Activated CD4-positive, alpha-beta T cell treated with anti-CD3 and anti-CD28 coated beads, Interleukin-2, Interleukin-4, amounts not matched to agents 100 ng/mL and 50 ng/mL, durations not matched to agents 16 hours and 8 hours (primary cell): ENCODE data around the gene VSX1.

Experiments used
- DNase-seq: peaks from one replicate; pipeline ENCODE4 v3.0.0-alpha.2; 2020; ENCODE audit warnings: low spot score

VSX1 gene

DNA sequence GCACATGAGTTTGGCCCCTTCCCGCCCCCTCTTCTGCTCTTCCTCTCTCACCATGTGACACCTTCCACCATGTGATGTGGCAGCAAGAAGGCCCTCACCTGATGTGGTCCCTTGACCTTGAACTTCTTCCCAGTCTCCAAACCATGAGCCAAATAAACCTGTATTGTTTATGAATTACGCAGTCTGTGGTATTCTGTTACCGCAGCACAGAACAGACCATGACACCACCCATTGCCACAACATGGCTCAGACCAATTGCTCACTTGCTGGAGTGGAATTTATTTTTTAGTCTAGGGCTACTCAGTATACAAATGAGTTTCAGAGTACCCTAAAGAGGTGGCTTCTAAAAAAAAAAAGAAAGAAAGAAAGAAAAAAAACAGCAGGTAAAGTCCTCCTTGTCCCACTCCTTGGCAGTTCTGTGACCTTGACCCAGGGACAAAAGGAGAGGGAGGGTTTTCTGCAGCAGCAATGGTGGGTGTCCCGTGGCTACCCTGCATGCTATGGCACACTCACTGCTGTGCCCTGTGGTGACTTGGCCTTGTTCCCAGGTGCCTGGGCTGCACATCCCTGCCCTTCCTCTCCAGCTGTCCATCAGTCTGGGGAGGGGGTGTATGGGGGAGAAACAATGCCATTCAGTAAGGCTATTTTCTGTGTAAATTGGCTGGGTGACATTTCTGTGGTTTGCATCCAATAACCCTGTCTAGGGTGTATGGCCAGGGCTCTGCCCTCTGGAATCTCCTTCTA is 5.4 kb upstream of the VSX1 start:
- DNase-seq, result no peak

DNA sequence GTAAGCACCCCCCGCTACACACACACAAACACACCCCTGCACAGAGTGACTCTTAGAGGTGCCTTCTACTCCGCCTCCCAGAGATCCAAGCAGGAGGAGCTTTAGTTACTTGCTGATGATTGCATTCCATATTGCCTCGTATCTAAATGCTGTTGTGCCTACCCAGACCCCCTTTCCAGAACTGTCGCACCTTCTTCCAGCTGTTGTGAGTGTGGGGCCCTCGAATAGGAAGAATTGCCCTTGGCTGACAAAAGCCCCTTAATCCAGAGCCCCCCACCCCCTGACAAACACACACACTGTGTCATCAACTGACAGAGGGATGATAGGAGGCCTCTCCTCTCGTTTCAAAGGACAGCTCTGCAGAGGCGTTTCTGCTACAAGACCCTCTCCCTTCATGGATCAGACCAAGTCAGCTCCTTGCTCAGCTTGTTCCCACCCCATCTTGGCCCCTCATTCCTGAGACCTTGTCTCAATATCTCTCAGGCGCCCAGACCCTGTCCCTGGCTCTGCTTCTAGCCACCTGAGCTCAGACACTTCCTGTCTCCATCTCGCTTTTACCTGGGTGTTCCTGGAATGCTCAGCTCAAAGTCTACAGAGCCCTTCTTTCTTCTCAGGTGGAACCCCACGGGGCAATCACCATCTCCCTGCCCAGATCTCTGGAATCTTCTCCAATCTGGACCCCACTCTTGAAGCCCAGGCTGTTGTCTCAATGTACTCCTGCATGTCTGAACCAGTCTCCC is 4.0 kb upstream of the VSX1 start:
- DNase-seq, result no peak

DNA sequence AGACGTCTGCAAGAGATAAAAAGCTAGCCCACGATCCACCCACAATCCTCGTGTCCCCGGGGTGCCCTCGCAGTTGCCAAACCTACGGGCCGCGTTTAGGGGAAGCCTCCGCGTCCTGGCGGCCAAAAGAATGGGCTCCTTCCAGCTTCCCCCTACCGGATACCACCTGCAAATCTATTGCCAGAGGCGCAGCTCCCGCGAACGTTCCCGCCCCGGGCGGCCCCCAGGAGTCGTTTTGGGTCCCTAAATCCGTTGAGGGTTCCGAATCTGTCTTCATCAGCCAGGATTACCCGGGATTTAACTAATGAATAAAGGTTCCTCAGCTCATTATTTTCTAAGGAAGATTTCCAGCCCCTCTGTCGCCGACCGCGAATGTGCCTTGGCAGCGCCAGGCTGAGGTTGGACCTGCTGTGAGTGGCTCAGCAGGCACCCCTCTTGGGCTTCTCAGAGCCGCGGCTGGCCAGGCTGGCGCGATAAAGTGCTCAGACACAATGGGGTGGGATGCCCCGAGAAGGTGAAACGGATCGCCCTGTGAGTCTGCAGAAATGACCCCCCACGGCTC is 2.8 kb upstream of the VSX1 start:
- no peak for DNase-seq

DNA sequence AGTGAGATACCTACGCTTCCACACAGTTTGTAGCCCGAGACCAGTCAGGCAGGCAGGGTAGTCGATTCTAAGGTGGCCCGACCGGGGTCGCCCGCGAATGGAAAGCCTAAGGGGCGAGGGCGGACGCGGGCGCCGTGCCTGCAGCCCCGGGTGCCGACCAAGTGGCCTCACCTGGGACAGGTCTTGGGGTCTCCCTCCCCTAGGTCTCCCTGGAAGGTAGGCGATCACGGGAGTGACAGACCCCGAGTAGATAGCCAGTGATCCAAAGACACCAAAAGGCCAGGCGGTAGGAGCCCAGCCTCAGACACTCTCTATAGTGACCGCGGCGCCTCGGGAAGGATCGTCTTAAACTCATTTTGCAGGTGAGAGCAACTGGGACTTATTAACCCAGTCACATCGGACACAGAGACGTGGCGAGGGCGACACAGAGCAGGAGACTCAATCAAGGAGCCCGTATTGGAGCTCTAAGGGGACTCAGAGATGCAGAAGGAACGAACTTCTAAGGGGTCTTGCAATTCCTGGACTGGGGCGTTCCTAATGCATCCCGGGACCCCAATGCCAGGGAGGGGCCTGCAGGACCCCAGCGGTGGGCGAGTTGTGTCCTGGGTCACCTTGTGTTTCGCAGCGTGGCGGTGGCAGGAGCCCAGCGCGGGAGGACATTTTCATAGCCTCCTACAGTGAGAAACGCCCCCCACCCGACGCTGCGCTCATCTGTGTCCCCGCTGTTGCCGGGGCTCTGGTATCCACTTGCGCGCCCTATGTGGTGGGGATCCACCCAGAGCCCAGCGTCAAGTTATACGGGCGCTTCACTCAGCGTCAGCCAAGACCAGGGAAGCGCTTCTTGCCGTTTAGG is 2.1 kb upstream of the VSX1 start:
- DNase-seq, result no peak

DNA sequence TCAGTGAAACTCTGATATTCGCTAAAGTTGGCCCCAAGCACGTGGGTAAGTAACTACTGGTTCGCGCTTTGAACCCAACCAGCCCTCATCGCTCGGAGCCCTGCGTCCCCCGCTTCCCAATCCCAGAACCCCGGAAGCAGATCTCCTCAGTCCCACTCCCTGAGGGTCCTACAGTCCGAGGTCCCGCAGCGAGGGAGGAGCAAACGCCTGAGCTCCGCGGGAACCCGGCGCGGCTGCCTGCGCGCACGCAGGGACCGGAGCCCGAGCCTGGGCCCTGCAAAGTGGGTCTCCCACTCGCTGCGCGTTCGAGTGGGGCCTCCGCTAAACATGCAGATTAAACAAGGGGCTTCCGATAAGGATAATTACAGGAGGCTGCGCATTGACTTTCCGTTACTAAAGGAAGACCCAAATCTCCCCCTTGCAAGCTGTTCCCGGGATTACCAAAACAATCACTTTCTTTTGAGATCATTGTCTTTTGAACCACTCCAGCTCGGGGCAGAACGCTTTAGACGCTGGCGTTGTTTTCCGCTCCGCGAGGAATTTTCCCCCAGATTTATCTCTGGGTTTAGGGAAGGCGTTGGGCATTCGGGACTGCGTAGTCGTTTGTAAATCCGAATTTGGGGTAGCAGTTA is 1.3 kb upstream of the VSX1 start:
- no peak for DNase-seq

DNA sequence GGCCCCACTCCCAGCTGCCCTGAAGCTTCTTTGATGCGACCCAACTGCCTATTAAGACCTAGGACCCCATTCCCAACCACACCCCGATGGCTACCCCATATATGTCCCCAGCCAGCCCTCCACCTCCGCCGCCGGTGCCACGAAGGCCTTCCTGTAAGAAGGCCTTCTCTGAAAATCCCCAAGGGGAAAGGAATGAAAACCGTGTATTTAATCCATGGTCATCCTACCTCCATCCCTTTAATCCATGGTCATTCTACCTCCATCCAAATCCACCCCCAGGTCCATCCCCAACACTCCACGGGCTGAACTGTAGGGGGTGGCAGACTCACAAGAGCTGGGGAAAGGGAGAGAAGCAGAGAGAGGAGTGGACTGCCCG is 545 bp upstream of the VSX1 start:
- DNase-seq, result no peak

DNA sequence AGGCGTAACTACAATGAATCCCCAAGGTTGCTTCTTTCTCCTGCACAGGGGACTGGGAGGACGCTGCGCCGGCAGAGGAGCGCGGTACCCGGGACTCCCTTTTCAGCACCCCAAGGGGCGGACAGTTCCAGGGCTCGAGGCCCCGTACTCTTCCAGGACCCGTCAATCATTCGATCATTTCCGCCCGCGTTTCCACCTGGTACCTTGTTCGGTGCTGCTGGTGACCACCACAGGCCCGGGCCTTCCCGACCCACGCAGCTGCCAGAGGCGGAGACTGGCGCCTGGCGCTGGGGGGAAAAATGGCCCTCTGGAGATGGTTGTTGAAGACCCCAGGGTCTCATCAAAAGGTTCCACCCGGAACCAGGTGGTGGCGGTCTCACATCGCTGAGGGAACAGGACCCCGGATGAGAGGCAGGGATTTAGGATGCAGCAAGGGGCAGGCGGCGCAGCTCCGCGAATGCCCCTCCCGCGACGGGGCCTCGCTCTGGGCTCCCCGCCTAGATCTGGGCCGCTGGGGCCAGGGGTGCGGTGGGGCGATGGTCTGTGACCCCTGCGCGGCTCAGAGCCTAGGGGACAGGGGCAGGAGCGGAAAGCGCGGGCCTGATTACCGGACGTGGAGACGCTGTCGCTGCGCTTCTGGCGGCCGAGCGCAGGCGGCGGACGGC is 744 bp downstream of the VSX1 start:
- DNase-seq, result no peak

DNA sequence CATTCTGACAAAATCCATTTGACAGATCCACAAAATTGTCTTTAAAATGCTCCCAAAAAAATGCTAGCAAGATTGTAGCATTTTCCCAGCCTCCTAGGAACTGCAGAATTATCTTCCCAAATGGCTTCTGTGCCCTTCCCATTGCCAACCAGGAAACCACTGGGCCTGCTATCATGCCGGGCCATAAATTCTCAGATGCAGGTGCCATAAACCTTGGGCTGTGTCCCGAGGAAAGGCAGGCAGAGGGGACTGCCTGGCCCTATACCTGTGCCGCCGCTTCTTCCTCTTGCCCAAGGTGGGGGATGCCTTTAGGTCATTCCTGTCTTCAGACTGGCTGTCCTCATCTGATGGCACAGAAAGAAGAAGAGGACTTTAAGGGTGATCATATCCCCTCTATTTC is 2.8 kb downstream of the VSX1 start:
- no peak for DNase-seq

DNA sequence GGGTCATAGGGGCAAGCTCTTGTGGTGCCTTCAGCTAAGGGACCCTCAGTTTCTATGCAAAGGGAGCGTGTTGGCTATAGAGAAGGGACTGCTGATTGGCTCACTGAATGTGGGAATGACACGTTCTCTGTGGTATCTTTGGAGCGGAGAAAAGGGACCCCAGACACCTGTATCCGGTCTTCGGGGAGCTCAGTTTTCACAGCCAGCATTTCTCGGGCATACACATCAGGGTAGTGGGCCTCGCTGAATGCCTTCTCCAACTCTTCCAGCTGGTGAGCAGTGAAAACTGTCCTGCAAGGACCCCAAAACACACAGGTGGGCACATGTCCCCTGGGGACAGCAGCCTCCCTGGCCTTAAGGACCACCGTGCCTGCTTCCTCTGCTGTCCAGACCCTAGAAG is 3.3 kb downstream of the VSX1 start:
- no peak for DNase-seq

DNA sequence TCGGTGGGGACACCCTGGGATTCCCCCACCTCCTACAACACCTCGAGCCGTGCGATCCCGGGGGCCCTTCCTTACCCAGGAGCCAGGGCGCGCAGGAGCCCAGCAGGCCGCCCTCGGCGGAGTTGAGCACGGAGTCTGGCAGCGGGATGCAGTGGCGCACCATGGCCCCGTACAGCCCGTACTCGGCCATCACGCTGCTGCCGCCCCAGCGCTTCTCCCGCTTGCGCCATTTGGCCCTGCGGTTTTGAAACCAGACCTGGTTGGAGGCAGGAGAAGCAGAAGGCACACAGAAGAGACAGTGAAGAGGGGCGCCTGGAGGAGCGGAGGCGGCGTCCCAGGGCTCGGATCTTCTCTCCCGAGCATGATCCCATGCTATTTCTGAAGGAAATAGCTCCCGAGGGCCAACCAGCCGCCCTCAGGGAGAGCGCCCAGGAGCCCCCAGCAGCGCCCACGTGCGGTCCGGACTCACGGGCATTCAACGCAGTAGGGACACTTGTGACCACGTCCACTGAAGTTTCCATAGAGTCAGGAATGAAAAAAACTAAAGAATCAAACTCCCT is 4.3 kb downstream of the VSX1 start:
- DNase-seq, result no peak

DNA sequence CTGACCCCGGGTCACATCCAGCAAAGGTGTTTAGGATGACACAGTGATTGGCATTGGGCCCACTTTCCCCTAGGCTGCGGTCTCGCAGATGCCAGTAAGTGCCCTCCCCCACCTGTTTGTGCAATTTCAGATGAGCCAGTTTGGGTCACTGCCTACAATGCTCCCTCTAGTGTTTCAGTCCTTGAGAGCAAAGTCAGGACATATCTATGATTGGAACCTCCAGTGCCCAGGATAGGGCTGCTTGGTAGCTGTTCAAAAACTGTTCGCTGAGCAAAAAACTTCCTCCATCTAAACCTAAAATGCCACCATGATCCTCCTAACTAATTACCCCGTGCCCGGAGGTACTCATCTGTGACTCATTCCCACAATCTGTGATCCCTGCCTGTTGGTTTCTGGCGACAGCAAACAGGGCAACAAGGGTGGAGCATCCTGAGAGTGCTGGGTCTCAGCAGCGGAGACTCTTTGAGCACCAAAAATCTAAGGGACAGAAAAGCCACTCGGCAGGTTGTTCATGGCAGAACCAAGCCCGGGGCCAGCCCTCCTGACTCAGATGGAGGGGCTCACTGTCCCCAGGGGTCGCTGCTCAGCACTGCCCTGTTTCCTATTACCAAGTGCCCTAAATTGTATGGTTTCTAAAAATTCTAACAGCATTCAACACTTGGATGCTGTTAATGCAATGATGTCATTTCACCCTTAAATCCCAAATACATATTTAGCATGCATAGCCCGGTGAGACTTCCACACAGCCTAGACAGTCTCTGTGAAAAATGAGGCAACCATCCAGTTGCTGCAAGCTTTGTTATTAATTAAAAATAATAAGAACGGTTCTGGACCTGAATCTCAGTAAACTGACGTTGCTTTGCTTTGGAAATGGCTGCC is 5.0 kb downstream of the VSX1 start:
- no peak for DNase-seq

DNA sequence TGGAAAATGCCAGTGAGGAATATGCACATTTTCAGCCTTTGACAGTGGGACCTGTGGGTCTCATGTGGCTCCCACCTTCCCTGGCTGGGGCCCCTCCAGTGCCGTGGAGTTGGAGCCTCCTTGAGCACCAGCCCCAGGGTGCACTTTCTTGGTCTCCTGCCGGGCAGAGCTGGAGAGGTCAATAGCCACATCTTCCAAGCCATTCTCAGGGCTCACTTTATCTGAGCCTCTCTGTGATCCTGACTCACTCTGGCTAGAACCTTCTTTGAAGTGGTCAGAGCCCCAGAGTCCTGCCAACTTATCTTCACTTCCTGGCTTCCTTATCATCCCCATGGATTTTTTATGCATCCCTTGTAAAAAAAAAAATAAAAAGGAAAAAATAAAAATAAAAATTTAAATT is 5.7 kb downstream of the VSX1 start:
- no peak for DNase-seq

DNA sequence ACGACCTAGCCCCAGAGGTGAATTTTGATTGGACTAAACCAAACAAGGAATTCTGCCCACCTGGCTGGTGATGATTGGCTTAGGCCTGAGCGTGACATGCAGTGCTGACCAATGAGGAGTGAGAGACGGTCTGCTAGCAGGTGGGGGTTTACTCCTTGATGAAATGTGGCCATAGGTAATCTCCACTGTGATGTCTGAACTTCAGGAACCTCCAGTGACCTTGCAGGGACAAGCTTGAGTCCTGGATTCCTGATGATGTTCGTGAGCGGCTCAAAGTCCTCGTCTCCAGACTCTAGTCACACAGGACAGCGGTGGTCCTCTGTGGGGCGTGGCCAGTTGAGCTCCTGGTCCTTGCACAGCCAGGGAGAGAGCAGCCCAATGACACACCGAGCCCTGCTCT is 8.4 kb downstream of the VSX1 start:
- DNase-seq, result no peak

DNA sequence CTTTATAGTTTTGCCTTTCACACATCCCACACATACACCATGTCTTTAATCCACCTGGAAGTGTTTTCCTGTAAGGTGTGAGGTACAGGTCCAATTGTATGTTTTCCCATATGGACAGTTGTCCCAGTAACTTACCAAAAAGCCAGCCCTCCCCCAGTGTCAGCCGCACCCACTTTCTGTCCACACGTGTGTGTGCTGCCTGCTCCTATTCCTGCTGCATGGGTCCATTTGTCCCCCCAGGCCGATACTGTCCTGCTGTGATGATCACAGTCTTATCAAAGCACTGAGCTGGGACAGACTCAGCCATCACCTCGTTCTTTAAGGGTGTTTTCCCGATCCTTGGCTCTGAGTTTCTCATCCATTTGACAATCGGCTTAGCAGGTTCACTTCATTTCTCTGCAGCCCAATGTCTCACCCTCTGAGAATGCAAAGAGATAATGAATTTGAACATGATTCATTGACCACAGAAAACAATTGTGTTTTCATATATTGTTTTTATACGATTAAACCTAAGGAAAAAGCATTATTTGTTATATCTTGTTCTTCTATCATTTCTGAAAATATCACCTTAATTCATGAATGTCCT is 9.6 kb downstream of the VSX1 start:
- DNase-seq, result no peak

DNA sequence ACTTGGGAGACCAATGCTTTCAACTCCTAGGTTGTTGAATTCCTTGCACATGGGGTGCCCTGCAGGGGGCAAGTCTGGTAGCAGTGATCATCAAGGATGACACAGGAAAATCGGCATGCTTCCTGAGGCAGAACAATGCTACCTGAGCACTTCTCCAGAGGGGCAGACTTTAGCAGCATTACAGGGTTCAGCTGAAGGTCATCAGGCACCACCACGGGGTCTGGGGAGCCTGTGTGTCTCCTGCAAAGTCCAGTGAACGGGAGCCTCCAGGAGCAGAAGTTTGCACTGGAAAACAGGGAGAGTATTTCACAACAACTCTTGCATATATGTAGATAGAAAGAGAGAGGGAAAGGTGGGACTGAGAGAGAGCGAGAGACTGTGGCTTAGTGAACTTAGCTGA is 10.2 kb downstream of the VSX1 start:
- no peak for DNase-seq

DNA sequence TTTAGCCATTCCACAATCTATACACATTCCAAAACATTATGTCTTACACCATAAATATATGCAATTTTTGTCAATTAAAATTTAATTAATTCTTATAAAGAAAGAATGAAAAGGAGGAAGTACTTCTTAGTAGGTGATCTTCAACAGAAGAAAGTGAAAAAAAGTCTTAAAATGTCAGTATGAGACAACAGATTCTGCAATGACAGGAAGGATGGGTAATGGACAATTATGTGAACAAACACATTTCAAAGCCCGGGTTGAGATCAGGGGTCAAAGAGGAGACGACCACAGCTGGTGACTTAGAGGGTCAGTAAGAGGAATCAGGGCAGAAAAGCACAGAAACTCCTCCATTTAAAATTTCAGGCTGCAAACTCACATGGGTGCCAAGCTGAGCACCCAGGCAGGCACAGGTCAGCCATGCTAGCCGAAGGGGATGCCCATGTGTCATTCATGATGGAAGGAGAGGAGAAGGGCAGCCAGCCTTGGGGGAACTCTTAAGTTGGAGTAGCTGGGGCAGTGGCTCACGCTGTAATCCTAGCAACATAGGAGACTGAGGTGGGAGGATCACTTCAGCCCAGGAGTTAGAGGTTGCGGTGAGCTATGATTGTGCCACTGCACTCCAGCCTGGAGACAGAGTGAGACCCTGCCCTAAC is 11.0 kb downstream of the VSX1 start:
- no peak for DNase-seq

DNA sequence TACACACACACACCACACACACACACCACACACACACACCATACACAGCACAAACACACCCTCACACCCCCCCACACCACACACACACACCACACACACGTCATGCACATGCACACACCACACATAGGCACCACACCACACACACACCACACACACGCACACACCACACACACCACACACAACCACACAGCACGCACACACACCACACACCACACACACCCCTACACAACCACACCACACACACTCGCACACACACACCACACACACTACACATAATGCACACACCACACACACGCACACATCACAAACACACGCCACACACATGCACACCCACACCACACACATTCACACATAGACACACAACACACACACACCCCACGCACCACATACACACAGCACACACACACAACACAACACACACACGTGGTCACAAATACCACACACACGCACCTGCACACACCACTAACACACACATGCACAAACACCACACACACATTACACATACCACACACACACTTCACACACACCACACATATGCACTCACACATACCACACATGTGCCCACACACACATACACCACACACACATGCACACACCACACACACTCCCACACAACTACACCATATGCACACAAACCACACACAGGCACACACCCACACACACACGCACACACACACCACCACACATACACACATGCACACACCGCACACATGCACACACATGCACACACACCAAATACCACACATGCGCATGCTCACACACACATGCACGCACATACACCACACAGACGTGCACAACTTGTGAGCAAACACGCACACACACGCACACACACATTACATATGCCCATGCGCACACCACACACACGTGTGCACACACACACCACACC is 14.6 kb downstream of the VSX1 start:
- DNase-seq, result no peak

DNA sequence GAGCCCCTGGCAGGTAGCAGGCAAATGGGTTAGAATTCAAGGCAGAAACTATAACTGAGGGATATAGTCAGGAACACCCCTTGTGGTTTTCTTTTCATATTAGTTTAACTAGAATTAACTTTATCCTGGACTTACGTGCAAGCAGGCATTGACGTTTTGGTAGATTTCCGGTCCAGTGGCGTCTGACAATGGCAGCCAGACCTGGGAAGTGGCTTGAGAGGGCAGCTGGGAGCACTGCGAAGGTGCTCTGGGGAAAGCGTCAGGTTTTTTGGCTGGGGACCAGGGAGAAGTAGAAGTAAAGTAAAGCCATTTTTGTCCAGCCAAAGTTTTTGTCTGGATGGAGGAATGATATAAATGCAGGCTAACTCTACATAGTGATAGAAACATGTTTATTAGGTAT is 15.6 kb downstream of the VSX1 start:
- DNase-seq, result no peak
